ENCODE results near the gene WDR91.

WDR91 gene

DNA sequence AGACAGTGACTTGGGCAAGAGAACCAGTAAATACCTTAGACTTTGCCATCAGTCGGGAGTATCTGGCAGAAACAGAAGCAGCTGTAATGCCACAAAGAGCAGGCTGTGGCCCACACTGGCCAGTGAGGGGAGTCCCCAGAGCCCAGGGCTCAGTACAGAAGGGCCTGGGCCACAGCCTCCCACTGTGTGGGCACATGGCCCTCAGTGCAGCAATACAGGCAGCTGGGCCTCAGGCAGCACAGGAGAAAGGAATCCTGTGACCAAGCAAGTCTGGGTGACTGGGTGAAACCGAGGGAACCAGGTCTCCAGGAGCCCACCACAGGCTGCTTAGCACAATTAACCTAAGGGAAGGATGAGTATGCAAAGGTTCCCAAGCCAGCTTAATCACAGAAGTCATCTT, 14.0 kb downstream of the WDR91 start:
- TF ChIP-seq, protein P1, sequence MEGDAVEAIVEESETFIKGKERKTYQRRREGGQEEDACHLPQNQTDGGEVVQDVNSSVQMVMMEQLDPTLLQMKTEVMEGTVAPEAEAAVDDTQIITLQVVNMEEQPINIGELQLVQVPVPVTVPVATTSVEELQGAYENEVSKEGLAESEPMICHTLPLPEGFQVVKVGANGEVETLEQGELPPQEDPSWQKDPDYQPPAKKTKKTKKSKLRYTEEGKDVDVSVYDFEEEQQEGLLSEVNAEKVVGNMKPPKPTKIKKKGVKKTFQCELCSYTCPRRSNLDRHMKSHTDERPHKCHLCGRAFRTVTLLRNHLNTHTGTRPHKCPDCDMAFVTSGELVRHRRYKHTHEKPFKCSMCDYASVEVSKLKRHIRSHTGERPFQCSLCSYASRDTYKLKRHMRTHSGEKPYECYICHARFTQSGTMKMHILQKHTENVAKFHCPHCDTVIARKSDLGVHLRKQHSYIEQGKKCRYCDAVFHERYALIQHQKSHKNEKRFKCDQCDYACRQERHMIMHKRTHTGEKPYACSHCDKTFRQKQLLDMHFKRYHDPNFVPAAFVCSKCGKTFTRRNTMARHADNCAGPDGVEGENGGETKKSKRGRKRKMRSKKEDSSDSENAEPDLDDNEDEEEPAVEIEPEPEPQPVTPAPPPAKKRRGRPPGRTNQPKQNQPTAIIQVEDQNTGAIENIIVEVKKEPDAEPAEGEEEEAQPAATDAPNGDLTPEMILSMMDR (IDR thresholded peaks at IDR 0.05; ENCODE audit: low read depth, low read length) = no peak
- no peak for DNase-seq (ENCODE audit: extremely low read depth, low read depth)

DNA sequence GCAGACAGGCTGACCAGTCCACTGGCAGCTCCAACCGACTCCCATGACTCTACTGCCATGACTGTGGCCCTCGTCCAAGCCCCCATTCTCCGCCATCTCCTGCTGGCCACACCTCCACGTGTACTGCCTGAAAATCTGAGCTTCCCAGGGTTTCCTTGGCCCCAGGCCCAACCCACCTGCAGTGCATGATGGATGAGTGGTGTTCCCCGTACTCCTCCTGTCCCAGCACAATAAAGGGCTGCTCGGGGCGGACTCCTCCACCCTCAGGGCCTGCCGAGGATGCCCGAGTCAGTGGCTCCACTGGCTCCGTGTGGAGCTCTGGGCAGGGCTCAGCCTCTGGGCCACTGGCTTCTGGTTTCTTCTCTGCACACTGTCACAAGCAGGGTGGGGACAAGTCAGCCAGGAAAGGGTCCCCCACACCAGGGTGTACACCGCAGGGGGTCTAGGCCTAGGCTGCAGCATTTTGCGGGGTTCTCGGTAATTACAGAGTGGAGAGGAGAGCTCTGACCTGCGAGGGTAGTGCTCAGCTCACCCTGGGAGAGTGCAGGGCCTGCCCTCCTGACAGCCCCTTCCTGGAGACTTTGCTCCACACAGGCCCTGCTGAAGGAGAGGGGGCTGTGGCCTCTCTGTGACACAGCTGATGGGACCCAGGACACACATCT, 15.2 kb downstream of the WDR91 start:
- DNase-seq (ENCODE audit: extremely low read depth, low read depth) = no peak
- TF ChIP-seq, protein P1 (IDR thresholded peaks at IDR 0.05; ENCODE audit: low read depth, low read length) = no peak

DNA sequence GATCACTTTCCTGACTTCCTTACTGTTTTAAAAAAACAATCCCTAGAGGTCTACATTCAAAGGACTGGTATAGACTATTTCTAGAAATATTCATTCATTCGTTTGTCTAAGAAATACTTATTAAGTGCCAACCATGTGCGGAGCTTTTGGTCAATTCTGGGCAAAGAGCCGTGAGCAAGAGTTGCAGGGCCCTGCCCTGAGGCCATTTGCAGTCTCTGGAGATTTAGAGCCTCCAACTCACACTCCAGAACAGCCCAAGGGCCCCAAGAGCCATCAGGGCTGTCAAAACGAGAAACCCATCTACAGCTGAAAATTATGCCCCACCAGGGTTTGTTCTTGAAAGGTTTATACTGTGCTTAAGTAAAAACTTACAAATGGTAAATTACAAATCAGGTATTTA, 16.2 kb downstream of the WDR91 start:
- TF ChIP-seq, protein P1 (IDR thresholded peaks at IDR 0.05; ENCODE audit: low read depth, low read length) = no peak

DNA sequence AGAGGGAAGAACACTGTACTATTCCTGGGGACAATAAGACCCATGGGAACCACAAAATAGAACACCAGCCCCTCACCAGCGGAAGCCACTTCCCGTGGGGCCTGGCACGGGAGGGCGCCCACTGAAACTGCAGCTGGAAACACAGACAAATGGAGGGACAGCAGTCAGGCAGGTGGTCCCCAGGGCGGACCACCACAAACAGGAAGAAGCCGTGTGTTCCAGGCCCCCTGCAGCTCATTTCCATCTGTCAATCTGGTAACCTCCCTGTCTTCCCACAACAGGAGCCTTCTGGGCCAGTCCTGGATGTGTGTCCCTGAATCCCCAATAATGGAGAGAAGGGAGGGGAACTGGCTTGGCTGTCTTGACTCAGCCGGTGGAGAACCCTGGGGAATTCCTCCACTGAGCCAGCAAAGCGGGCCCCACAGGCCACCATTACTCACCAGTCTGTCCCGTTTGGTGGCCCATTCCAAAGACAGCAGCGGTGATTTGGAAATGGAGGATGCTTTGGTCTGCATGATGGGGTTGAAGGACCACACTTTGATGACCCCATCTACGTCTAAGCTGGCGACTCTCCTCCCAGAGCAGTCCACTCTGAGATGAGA, 16.7 kb downstream of the WDR91 start:
- DNase-seq (ENCODE audit: extremely low read depth, low read depth) = no peak
- TF ChIP-seq, protein P1 (IDR thresholded peaks at IDR 0.05; ENCODE audit: low read depth, low read length) = no peak

More for the DNA sequence above, 16.2 kb downstream of the WDR91 start:
- DNase-seq (ENCODE audit: extremely low read depth, low read depth) = no peak

DNA sequence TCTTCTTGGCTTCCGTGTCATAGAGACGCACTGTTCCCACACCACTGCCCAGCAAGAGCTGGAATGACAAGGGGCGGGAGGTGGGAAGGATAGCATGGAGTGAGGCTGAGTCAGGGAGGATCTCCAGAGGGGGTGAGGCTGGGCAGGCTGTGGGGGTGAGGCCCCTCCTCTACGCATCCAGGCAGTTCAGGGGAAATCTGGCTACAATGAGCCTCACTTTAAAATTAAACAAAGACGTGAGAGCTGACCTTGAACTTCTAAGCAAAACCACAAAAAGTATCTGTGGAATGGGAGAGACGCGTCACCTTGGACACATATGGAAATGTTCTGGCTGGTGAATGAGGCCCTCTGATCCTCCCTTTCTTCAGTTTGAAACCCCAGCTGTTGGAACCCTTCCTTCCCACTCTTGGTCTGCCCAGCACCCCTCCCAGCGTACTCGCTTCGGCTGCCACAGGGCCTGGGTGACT, 17.7 kb downstream of the WDR91 start:
- TF ChIP-seq, protein P1 (IDR thresholded peaks at IDR 0.05; ENCODE audit: low read depth, low read length) = no peak
- DNase-seq (ENCODE audit: extremely low read depth, low read depth) = peak; percentile 92

DNA sequence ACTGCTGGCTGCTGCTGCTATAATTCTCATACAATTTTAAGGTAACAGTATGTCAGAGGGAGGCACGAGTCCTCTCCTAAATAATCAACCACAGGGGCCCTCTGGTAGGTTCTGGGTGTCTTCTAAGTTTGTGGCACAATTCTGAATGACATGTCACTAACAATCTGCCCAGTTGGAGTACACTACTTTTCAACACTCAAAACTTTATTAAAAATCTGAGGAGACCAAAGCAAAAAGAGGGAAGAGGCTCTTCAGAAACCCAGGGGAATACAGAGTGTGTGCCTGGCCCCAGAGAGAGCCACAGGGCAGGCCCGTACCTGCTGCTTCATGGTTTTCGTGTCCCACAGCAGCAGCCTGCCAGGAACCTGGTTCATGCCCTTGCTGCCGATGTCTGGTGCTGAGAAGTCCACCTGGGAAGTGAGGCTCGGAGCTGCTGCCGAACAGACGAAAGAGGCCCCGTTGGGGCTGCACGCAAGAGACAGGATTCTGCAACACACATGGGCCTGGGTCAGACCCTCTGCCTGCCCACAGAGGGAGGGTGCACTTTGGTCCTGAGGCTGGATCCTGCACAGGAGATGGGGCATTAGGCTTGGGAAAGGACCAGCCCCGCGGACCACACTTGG, 18.3 kb downstream of the WDR91 start:
- TF ChIP-seq, protein P1 (IDR thresholded peaks at IDR 0.05; ENCODE audit: low read depth, low read length) = no peak
- DNase-seq (ENCODE audit: extremely low read depth, low read depth) = no peak

DNA sequence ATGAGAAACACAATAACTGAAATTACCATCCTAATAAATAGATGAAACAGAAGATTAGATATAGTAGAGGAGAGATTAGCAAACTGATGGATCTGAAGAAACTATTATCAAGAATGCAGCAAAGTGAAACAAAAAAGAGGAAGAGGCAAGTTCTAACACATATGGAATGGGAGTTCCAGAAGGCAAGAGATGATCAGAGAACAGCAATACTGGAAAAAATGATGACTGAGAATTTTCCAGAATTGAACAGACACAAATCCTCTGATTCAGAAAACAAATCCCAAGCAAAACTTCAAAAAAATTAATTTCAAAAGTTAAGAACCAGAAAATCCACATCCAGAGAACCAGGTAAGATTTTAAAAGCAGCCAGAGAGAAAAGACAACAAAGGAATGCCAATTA, 20.6 kb downstream of the WDR91 start:
- TF ChIP-seq, protein P1 (IDR thresholded peaks at IDR 0.05; ENCODE audit: low read depth, low read length) = no peak
- no peak for DNase-seq (ENCODE audit: extremely low read depth, low read depth)
